ENCODE data around the gene YIPF3.

- no peak for TF ChIP-seq CTCF (optimal IDR thresholded peaks at IDR 0.05 in 1 of 3, IDR thresholded peaks at IDR 0.05 in 1 of 3, conservative IDR thresholded peaks at IDR 0.05 in 1 of 3; ENCODE audit: extremely low read depth in 1 of 3, insufficient read depth in 2 of 3, low read length in 3 of 3)
- no peak for TF ChIP-seq EZH2 (IDR thresholded peaks at IDR 0.05; ENCODE audit: low read length)
These were observed 3.4 kb upstream of the YIPF3 start for GRCh38 chr6:43520097-43520496.
